Breast epithelium (tissue), 3 donors: ENCODE results near the gene PLOD3.

Experiments used
- CTCF ChIP-seq, 3 donors: fragments of 450-650 bp; IDR thresholded peaks; one replicate each; pipeline ENCODE4 v1.5.1; 2016 to 2017; ENCODE audit warnings: antibody characterized with exemption in 3 of 3, mild to moderate bottlenecking in 3 of 3, moderate library complexity in 3 of 3
- POLR2A ChIP-seq: fragments of 450-650 bp; IDR thresholded peaks from one replicate; pipeline ENCODE4 v1.6.1; 2016; ENCODE audit warnings: antibody characterized with exemption, mild to moderate bottlenecking, moderate library complexity
- POLR2AphosphoS5 ChIP-seq, 3 donors: sonication (generic); formaldehyde crosslinking; IDR thresholded peaks; one replicate each; pipeline ENCODE4 v1.6.1; 2017; ENCODE audit warnings: antibody characterized with exemption in 3 of 3

- no peak for TF ChIP-seq CTCF (IDR thresholded peaks at IDR 0.05)
- TF ChIP-seq POLR2A, result no peak
- TF ChIP-seq POLR2AphosphoS5 (IDR thresholded peaks at IDR 0.05), result peak in 1 of 3 donors; percentile 46
These were observed 23.6 kb upstream of the PLOD3 start for GRCh38 chr7:101241015-101241363.
